Heart left ventricle (tissue), 16 donors: ENCODE data around the gene NBL1. TPM values are rescaled to one million over a fixed set of nuclear protein-coding genes. Genes with fewer than 3 reads are reported as not detected.
"Not testable (repeated sequence)": the region's sequence is repeated elsewhere in the genome, so short reads cannot be mapped to it uniquely, and the experiment has no call there.

Experiments used
- ATAC-seq, 4 donors: fragments of 200-7000 bp; cut with Tn5 transposase; one replicate each; pipeline ENCODE4 v1.9.1; 2020 to 2022; ENCODE audit warnings: moderate library complexity in 4 of 4, mild to moderate bottlenecking in 3 of 4, moderate number of reproducible peaks in 1 of 4
- DNase-seq, 5 donors: peaks; one replicate each; pipeline ENCODE4 v3.0.0-alpha.2; 2020
- H3K27ac ChIP-seq, 12 donors: fragments of 200-600 bp; sonication (generic) in 4 of 12; one replicate each; pipeline versions ENCODE4 v1.5.0 to v1.8.0; 2016 to 2022; ENCODE audit warnings: mild to moderate bottlenecking in 2 of 12
- H3K27me3 ChIP-seq, 9 donors: fragments of 200-600 bp; sonication (generic) in 2 of 9; one replicate each; pipeline versions ENCODE4 v1.5.1 to v1.8.0; 2016 to 2022; ENCODE audit warnings: mild to moderate bottlenecking in 3 of 9
- H3K36me3 ChIP-seq, 9 donors: fragments of 200-600 bp; sonication (generic) in 2 of 9; one replicate each; pipeline versions ENCODE4 v1.5.0 to v1.8.0; 2018 to 2022; ENCODE audit warnings: mild to moderate bottlenecking in 2 of 9
- H3K4me1 ChIP-seq, 12 donors: fragments of 200-600 bp; sonication (generic) in 4 of 12; one replicate each; pipeline versions ENCODE4 v1.5.0 to v1.8.0; 2016 to 2022; ENCODE audit warnings: mild to moderate bottlenecking in 3 of 12
- H3K4me3 ChIP-seq, 12 donors: fragments of 200-600 bp; sonication (generic) in 4 of 12; one replicate each; pipeline versions ENCODE4 v1.5.0 to v1.8.0; 2017 to 2022; ENCODE audit warnings: mild to moderate bottlenecking in 9 of 12, moderate library complexity in 4 of 12
- H3K9me3 ChIP-seq, 12 donors: fragments of 200-600 bp; sonication (generic) in 4 of 12; one replicate each; pipeline versions ENCODE4 v1.5.0 to v1.8.0; 2016 to 2022; ENCODE audit warnings: mild to moderate bottlenecking in 1 of 12
- POLR2A ChIP-seq, 2 donors: fragments of 450-650 bp; IDR thresholded peaks; one replicate each; pipeline ENCODE4 v1.6.1; 2017; ENCODE audit warnings: antibody characterized with exemption in 2 of 2, mild to moderate bottlenecking in 2 of 2, moderate library complexity in 2 of 2
- WGBS, 4 donors: extraction: QIAGEN DNeasy Blood & Tissue Kit in 2 of 4; methylation state at CpG; one replicate each; pipeline versions ENCODE4 v1.1.5 to v1.1.7; 2013 to 2018; 5-methylcytosine and 5-hydroxymethylcytosine counted together
- intact Hi-C, 10 donors: fragments of 100-400 bp; cut with DNase I; formaldehyde crosslinking; loops; one replicate each; pipeline versions ENCODE4 v1.11.1 to v1.14.2; 2022
- polyA plus RNA-seq, 2 donors: library from polyadenylated mRNA; stranded (reverse); fragments of 200-250 nt; gene quantifications; one replicate each; pipeline ENCODE4 v1.2.3, GENCODE V29; 2013
- total RNA-seq, 9 donors: library from RNA; depleted of rRNA in 2 of 9; stranded (reverse); fragments of >200 nt in 2 of 9; fragmentation: NEBNext Ultra II Directional in 3 of 9; extraction: Animal tissue kit (Norgen Biotek cat#: 25700) in 3 of 9; gene quantifications; one replicate each; pipeline versions ENCODE4 v1.1.0 to v1.2.4, GENCODE V29; 2016 to 2023
- TF ChIP-seq, protein P1 (sequence below), 12 donors: fragments of 200-600 bp; sonication (generic) in 4 of 12; IDR thresholded peaks; one replicate each; pipeline versions ENCODE4 v1.5.0 to v1.8.0; 2018 to 2022; ENCODE audit warnings: antibody characterized with exemption in 12 of 12, mild to moderate bottlenecking in 5 of 12
- donor health status: ischemic (EF 13 %, LVEDD 7.1; RV severe dilation, severe dysfunction).
- donor health status: healthy with polysubstance abuse.
- donor health status: DM: no; HTN: yes; CAD: no.
- donor health status: DM: no; HTN: no; CAD: no.
- donor health status: ischemic (EF 25% LVEDD 6.9; RV normal size, moderate dysfunction).
- donor health status: ischemic (EF 25% LVEDD 5.7; RV mildly dilated, moderate dysfunction).
- donor health status: healthy.
- donor health status: DM: yes; HTN: yes; CAD: no.
- donor health status: ischemic (EF 35%, LVEDD 5.7; RV mildly dilated, moderate dysfunction).
- donor health status: nonischemic (EF 11% LVEDD 7.7; RV severe dilation, severe dysfunction).
- donor health status: DM: yes; HTN: yes; CAD: no.
- donor health status: PGD.
- donor health status: ischemic (EF 29% LVEDD 5.4; RV normal size, mild dysfunction).
- donor health status: nonischemic (EF 23%, LVEDD 6.1; RV moderate dilation, normal function).

Gene NBL1
- total and polyA plus RNA-seq, 11 donors, result 19.3 to 61.4 (median 33.1) TPM

DNA sequence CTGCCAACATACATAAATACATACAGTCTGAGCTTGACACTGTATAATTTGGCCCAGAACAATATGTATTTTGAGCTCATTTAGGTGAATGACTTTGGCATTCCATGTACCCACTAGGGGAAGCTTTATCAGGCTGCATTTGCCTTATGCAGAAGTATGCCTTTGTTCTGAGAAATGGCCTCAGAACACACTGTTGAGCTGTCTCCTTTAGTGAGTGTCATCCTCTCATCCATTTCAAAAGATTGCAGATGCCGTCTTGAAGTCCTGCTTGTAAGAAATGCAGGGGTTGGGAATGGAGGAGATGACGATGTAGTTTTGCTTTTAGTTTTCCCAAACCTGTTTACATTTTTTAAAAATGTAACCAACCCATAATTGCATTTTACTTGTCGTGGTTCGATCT is 14.8 kb upstream of the NBL1 start:
- no peak for DNase-seq
- Histone ChIP-seq H3K27ac (no peak overlapping the region), H3K27me3 (no peaks in the 10 kb centered on the region), H3K9me3 (no peaks in the 10 kb centered on the region), H3K36me3 (peaks cover 0 to 57% (median 38%) of the 10 kb centered on the region in 9 donors), H3K4me1 (peaks cover 0 to 13% (median 0%) of the 10 kb centered on the region in 12 donors), H3K4me3 (no peak overlapping the region)
- intact Hi-C loops, result no loop called here
- 82 to 84% (median 83%) methylated on average over 4 of the region's 4 CpGs for WGBS, 4 donors
- no peak for ATAC-seq
- no peak for TF ChIP-seq POLR2A (IDR thresholded peaks at IDR 0.05)
- TF ChIP-seq, protein P1, sequence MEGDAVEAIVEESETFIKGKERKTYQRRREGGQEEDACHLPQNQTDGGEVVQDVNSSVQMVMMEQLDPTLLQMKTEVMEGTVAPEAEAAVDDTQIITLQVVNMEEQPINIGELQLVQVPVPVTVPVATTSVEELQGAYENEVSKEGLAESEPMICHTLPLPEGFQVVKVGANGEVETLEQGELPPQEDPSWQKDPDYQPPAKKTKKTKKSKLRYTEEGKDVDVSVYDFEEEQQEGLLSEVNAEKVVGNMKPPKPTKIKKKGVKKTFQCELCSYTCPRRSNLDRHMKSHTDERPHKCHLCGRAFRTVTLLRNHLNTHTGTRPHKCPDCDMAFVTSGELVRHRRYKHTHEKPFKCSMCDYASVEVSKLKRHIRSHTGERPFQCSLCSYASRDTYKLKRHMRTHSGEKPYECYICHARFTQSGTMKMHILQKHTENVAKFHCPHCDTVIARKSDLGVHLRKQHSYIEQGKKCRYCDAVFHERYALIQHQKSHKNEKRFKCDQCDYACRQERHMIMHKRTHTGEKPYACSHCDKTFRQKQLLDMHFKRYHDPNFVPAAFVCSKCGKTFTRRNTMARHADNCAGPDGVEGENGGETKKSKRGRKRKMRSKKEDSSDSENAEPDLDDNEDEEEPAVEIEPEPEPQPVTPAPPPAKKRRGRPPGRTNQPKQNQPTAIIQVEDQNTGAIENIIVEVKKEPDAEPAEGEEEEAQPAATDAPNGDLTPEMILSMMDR (IDR thresholded peaks at IDR 0.05), result no peak

DNA sequence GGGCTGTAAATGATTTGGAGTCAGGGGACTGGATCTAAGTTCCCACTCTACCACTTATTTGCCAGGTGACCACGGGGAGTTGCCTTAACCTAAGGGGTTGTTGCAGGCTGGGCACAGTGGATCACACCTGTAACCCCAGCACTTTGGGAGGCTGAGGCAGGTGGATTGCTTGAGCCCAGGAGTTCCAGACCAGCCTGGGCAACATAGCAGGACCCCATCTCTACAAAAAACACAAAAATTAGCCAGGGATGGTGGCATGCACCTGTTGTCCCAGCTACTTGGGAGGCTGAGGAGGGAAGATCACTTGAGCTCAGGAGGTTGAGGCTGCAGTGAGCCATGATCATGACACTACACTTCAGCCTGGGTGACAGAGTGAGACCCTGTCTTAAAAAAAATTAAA is 13.9 kb upstream of the NBL1 start:
- H3K4me3 ChIP-seq, H3K9me3 ChIP-seq, H3K27ac ChIP-seq, ATAC-seq, intact Hi-C loops, DNase-seq, H3K27me3 ChIP-seq: not testable (repeated sequence)
- WGBS, 4 donors, result 93 to 100% (median 97%) methylated on average over 1 of the region's 1 CpG
- Histone ChIP-seq H3K36me3 (peaks cover 0 to 49% (median 30%) of the 10 kb centered on the region in 9 donors), H3K4me1 (peaks cover 0 to 13% (median 0%) of the 10 kb centered on the region in 12 donors)

DNA sequence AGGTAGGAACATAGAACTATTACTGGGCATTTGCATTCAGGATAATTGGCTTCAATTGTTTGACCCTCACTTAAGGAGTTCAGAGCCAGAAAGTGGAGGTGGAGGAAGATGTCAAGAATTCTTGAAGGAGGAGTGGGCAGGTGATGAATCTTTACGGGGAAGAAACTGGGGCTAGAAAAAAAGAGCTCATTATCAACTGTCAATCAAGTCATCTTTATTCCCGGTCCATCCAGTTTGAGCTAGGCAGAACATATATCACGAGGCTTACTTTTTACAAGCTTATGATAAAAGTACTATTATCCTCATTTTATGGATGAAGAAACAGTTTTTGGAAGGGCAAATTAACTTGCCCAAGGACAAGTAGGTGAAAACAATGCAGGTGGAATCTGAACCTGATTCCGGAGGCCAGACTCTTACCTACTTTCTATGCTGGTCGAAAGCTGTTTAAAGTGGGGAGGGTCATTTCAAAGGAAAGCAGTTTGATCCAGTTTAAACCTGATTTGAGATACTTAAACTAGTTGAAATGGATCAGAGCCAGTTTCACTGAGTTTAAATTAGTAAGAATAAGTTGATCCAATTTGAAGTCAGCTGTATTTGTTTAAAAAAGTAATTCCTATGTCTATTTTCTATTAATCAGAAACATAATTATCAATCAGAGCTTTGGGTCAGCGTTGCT is 13.3 kb upstream of the NBL1 start:
- Histone ChIP-seq H3K36me3 (peaks cover 0 to 43% (median 23%) of the 10 kb centered on the region in 9 donors), H3K4me1 (peaks cover 0 to 10% (median 0%) of the 10 kb centered on the region in 12 donors), H3K4me3 (no peak overlapping the region), H3K27me3 (no peaks in the 10 kb centered on the region), H3K9me3 (no peaks in the 10 kb centered on the region), H3K27ac (no peak overlapping the region)
- ATAC-seq (no peak), DNase-seq (no peak)
- WGBS, 4 donors, result 86 to 93% (median 88%) methylated on average over 6 of the region's 6 CpGs
- intact Hi-C loops, result no loop called here
- no peak for TF ChIP-seq POLR2A (IDR thresholded peaks at IDR 0.05)
- TF ChIP-seq, protein P1 (IDR thresholded peaks at IDR 0.05), result no peak

DNA sequence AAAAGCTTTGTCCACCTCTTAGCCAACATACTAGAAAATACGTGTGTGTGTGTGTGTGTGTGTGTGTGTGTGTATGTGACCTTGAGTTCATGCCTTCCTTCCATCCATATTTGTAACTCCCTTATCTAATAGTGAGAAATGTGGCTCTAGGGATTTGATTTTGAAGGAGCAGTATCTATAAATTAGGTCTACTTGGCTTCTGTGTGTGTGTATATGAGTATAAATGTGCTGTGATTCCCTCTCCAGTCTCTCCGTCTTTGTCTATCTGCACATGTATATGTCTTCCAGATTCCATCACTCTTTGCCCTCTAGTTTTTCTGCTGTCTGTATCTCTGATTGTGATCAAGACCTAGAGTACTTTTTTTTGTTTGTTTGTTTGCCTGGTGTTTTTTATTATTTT is 11.9 kb upstream of the NBL1 start:
- DNase-seq, result no peak
- Histone ChIP-seq H3K4me3 (no peak overlapping the region), H3K27ac (no peak overlapping the region), H3K9me3 (no peaks in the 10 kb centered on the region), H3K27me3 (no peaks in the 10 kb centered on the region), H3K36me3 (peaks cover 0 to 30% (median 10%) of the 10 kb centered on the region in 9 donors), H3K4me1 (peaks cover 0 to 7% (median 0%) of the 10 kb centered on the region in 12 donors)
- 86 to 98% (median 97%) methylated on average over 2 of the region's 2 CpGs for WGBS, 4 donors
- ATAC-seq, result no peak
- TF ChIP-seq, protein P1 (IDR thresholded peaks at IDR 0.05), result no peak
- no peak for TF ChIP-seq POLR2A (IDR thresholded peaks at IDR 0.05)
- intact Hi-C loops, result no loop called here

DNA sequence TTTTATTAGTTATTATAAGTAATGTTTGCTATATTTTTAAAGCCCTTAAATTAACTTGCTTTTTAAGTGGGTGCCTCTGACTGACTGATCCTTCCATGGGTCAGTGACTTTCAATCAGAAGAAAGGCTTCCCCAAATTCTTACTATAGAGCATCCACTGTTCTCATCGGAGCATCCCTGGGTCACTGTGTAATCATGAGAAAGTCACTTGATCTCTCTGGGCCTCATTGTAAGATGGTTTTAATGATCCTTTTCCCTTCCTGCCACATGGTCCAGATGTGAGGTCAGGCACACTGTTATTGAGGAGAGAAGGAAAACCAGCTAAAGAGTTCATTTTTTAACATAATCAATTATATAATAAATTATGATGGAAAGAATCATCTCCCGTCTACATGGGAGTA is 11.0 kb upstream of the NBL1 start:
- no peak for TF ChIP-seq POLR2A (IDR thresholded peaks at IDR 0.05)
- TF ChIP-seq, protein P1 (IDR thresholded peaks at IDR 0.05), result no peak
- DNase-seq, result no peak
- ATAC-seq, result no peak
- WGBS, 4 donors, result 91 to 94% (median 93%) methylated on average over 2 of the region's 2 CpGs
- no peaks in the 10 kb centered on the region for H3K27me3 ChIP-seq
- H3K36me3 ChIP-seq, result peaks cover 0 to 21% (median under 1%) of the 10 kb centered on the region in 9 donors
- intact Hi-C loops, result no loop called here
- H3K9me3 ChIP-seq, result no peaks in the 10 kb centered on the region
- H3K27ac ChIP-seq, result no peak overlapping the region
- no peak overlapping the region for H3K4me3 ChIP-seq
- H3K4me1 ChIP-seq, result peaks cover 0 to 7% (median 0%) of the 10 kb centered on the region in 12 donors

DNA sequence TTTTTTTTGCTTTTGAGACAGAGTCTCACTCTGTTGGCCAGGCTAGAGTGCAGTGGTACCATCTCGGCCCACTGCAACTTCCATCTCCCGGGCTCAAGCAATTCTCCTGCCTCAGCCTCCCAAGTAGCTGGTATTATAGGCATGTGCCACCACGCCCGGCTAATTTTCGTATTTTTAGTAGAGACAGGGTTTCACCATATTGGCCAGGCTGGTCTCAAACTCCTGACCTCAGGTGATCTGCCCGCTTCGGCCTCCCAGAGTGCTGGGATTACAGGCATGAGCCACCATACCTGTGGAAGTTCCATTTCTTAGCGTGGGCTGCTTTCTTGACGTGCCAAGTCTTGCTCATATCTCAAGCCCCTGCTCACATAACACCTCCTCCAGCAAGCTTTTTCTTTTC is 9.0 kb upstream of the NBL1 start:
- H3K4me3 ChIP-seq, ATAC-seq, H3K36me3 ChIP-seq, H3K4me1 ChIP-seq, H3K27ac ChIP-seq, intact Hi-C loops, H3K27me3 ChIP-seq, DNase-seq, H3K9me3 ChIP-seq: not testable (repeated sequence)
- 95 to 98% (median 97%) methylated on average over 9 of the region's 9 CpGs for WGBS, 4 donors
